Uterus (tissue), 4 donors: Measurements from ENCODE around the gene RNF26. TPM values are rescaled to one million over a fixed set of nuclear protein-coding genes. Genes with fewer than 3 reads are reported as not detected.

Experiments used
- DNase-seq, 2 donors: peaks; one replicate each; pipeline ENCODE4 v3.0.0-alpha.2; 2019 to 2020
- H3K27ac ChIP-seq, 2 donors: fragments of 200-600 bp; sonication (generic); 1 replicate in 1 of 2; 2 replicates in 1 of 2; pipeline ENCODE4 v1.5.1; 2016 to 2018
- H3K27me3 ChIP-seq, 2 donors: fragments of 200-600 bp; sonication (generic); one replicate each; pipeline ENCODE4 v1.5.1; 2018 to 2019; ENCODE audit warnings: control low read depth in 1 of 2
- H3K36me3 ChIP-seq, 2 donors: fragments of 200-600 bp; sonication (generic); one replicate each; pipeline ENCODE4 v1.5.1; 2019; ENCODE audit warnings: control low read depth in 1 of 2
- H3K4me1 ChIP-seq, 2 donors: fragments of 200-600 bp; sonication (generic); one replicate each; pipeline ENCODE4 v1.5.1; 2018 to 2019; ENCODE audit warnings: control low read depth in 1 of 2
- H3K4me3 ChIP-seq, 2 donors: fragments of 200-600 bp; sonication (generic); 1 replicate in 1 of 2; 2 replicates in 1 of 2; pipeline ENCODE4 v1.5.1; 2018 to 2019; ENCODE audit warnings: mild to moderate bottlenecking in 1 of 2
- H3K9me3 ChIP-seq, 2 donors: fragments of 200-600 bp; sonication (generic); one replicate each; pipeline ENCODE4 v1.5.1; 2019; ENCODE audit warnings: control low read depth in 1 of 2
- CTCF ChIP-seq, 4 experiments: fragments of 200-600 bp in 2 of 4; fragments of 450-650 bp in 2 of 4; sonication (generic) in 2 of 4; IDR thresholded peaks; one replicate each; pipeline ENCODE4 v1.5.1; 2016 to 2019; ENCODE audit warnings: antibody characterized with exemption in 4 of 4, mild to moderate bottlenecking in 2 of 4, moderate library complexity in 1 of 4
- POLR2A ChIP-seq, 2 donors: fragments of 450-650 bp; IDR thresholded peaks; one replicate each; pipeline ENCODE4 v1.6.1; 2016; ENCODE audit warnings: antibody characterized with exemption in 2 of 2, mild to moderate bottlenecking in 1 of 2, moderate library complexity in 1 of 2
- intact Hi-C: fragments of 100-400 bp; cut with DNase I; formaldehyde crosslinking; loops from one replicate; pipeline ENCODE4 v1.15.1; 2023; ENCODE audit warnings: low total_unique reads
- total RNA-seq, 4 donors: library from RNA; depleted of rRNA in 3 of 4; stranded (reverse); fragments of >200 nt in 3 of 4; gene quantifications; one replicate each; pipeline versions ENCODE4 v1.1.0 to v1.2.4, GENCODE V29; 2014 to 2023
- donor health status: DM: yes; HTN: yes; CAD: no.

The RNF26 gene
- total RNA-seq, 4 donors from 2014 or later = 3.3 to 23.1 (median 6.8) TPM

- peak overlapping the region; percentile 93 to 94 for H3K27ac ChIP-seq
- DNase-seq = no peak
These were observed 15.1 kb upstream of the RNF26 start for GRCh38 chr11:119319136-119319699.

GRCh38 chr11:119319700-119320239, 14.6 kb upstream of the RNF26 start:
- no peaks in the 10 kb centered on the region for H3K27me3 ChIP-seq
- TF ChIP-seq POLR2A (IDR thresholded peaks at IDR 0.05) = no peak
- TF ChIP-seq CTCF (IDR thresholded peaks at IDR 0.05) = no peak
- intact Hi-C loops = loop anchor here (5.0 kb wide), 1 partner anchor 112 kb away; the partner anchor contains the start of gene CBL
- H3K4me3 ChIP-seq = no peak overlapping the region
- no peaks in the 10 kb centered on the region for H3K36me3 ChIP-seq
- H3K27ac ChIP-seq = peak overlapping the region; percentile 93 to 94
- H3K9me3 ChIP-seq = no peaks in the 10 kb centered on the region
- H3K4me1 ChIP-seq = peaks cover 0 to 6% of the 10 kb centered on the region in 2 donors
- DNase-seq = no peak

More at GRCh38 chr11:119319136-119319699, 15.1 kb upstream of the RNF26 start:
- TF ChIP-seq POLR2A (IDR thresholded peaks at IDR 0.05) (no peak), CTCF (IDR thresholded peaks at IDR 0.05) (no peak)
- Histone ChIP-seq H3K27me3 (no peaks in the 10 kb centered on the region), H3K36me3 (no peaks in the 10 kb centered on the region), H3K4me3 (no peak overlapping the region), H3K9me3 (no peaks in the 10 kb centered on the region), H3K4me1 (peaks cover 0 to 6% of the 10 kb centered on the region in 2 donors)
- intact Hi-C loops = no loop called here

DNA sequence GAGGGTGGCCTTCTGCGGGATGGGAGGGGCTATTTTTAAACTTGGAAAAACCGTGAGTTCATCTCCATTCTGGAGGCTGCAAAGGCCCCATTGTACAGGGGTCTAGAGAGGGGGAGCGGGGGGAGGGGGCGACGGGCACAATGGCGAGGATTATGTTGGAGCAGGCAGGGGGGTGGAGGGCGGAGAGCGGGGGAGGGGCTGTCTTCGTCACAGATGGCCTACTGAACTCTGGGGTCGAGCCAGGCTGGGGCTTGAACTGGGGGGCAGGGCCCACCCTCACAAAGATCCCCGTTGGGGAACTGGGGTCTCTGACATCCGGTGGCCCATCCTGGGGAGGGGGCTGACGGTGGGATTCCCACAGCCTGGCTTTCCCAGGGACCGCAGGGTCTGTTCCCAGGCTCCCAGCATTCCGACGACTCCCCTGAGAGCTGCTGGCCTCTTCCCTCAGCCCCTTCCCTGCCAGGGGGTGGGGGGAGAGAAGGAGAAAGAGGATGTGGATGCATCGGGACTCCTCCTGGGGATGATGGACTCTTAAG, 14.0 kb upstream of the RNF26 start:
- Histone ChIP-seq H3K36me3 (no peaks in the 10 kb centered on the region), H3K9me3 (no peaks in the 10 kb centered on the region), H3K4me3 (peak overlapping the region; percentile 37 to 40), H3K27me3 (no peaks in the 10 kb centered on the region), H3K4me1 (peaks cover 0 to 6% of the 10 kb centered on the region in 2 donors), H3K27ac (peak overlapping the region; percentile 93 to 94)
- TF ChIP-seq CTCF (IDR thresholded peaks at IDR 0.05) (no peak), POLR2A (IDR thresholded peaks at IDR 0.05) (no peak)
- intact Hi-C loops = loop anchor here (5.0 kb wide), 1 partner anchor 113 kb away; the partner anchor contains the start of gene CBL
- DNase-seq = peak in 1 of 2 donors; percentile 35

- peak; percentile 81 for TF ChIP-seq POLR2A (IDR thresholded peaks at IDR 0.05)
- TF ChIP-seq CTCF (IDR thresholded peaks at IDR 0.05) = no peak
- DNase-seq = peak; percentile 72 to 81
- Histone ChIP-seq H3K4me1 (peaks cover 0 to 6% of the 10 kb centered on the region in 2 donors), H3K27ac (peak overlapping the region; percentile 93 to 94), H3K27me3 (no peaks in the 10 kb centered on the region), H3K4me3 (peak overlapping the region; percentile 37 to 40), H3K36me3 (no peaks in the 10 kb centered on the region), H3K9me3 (no peaks in the 10 kb centered on the region)
- intact Hi-C loops = loop anchor here (5.0 kb wide), 1 partner anchor 114 kb away; the partner anchor contains the start of gene CBL
These were observed 13.4 kb upstream of the RNF26 start for GRCh38 chr11:119320776-119321524.
